Left renal cortex interstitium (tissue), 4 donors: ENCODE measurements around the gene C10orf71. TPM values are rescaled to one million over a fixed set of nuclear protein-coding genes. Genes with fewer than 3 reads are reported as not detected.

Source experiments
- DNase-seq, 4 donors: peaks; one replicate each; pipeline ENCODE4 v3.0.0-alpha.2; 2013; ENCODE audit warnings: low read depth in 4 of 4, low spot score in 2 of 4, missing footprints in 1 of 4
- polyA plus RNA-seq, 4 donors: library from polyadenylated mRNA; unstranded; fragments of 120-200 nt; gene quantifications; one replicate each; pipeline ENCODE4 v1.2.1, GENCODE V29; 2013; ENCODE audit not compliant: insufficient read length in 4 of 4

C10orf71 gene
- polyA plus RNA-seq, 4 donors = 0.07 to 0.34 (median 0.14) TPM

DNA sequence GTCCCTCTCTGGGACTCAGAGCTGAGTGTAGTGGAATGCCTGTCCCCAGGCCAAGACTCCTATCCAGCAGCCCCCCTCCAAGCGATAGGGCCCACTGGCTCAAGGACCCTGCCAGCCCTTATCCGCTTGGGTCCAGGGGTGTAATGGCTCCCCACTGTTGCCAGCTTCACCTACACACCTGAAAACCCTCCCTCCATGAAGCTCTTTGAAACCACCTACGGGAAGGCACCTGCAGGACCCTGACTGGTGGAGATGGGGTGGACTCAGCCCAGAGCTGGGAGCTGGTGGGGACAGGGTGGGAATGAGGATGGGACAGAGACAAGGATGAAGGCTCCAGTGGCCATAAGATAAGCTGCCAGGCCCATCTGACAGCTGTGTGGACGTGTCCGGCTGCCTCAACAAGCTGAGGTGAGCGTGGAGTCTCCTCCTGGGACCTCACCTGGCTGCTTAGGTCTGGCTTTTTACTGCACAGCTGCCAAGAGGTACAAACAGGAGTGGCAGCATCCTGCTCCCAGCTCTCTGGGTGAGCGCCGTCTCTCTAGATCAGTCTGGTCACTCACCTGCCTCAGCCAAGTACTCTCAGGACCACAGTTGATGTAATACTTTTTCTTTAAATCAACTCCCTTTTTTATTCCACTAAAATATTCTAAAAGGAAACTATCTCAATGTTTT is 55.1 kb downstream of the C10orf71 start:
- DNase-seq = no peak

DNA sequence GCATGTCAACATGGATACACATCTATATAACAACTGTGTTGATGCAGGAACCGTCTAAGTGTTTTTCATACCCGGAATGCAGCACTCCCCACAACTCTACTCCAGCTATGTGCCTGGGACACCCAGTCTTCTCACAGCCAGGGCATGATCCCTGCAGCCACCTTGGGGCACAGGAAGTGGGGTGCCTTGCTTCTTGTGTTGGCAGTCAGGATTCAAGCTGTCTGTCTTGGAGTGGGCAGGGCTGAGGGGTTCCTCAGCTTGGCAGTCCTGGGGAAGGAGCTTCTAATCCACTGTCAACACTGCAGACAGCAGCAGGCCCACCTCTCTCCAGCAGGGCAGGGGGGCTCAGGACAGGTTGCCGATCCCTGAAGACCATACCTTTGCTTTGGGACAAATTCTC is 55.6 kb downstream of the C10orf71 start:
- DNase-seq = no peak

DNA sequence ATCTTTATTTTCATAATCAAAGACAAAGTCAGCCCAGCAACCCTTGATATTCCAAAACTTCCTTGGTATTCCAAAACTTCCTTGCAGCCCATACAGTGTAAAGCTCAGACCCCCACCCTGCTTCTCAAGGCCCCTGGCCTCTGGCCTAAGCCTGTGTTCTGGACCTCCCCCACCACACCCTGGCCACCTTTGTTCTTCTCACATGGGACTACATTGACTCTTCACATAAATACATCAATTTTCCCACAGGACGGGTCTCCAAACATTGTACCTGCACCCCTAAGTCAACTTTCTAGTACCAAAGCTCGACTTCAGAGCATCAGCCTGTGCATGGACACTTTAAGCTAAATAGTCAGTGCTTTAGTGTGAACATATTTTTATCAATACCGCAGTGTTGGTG is 56.3 kb downstream of the C10orf71 start:
- DNase-seq = no peak

DNA sequence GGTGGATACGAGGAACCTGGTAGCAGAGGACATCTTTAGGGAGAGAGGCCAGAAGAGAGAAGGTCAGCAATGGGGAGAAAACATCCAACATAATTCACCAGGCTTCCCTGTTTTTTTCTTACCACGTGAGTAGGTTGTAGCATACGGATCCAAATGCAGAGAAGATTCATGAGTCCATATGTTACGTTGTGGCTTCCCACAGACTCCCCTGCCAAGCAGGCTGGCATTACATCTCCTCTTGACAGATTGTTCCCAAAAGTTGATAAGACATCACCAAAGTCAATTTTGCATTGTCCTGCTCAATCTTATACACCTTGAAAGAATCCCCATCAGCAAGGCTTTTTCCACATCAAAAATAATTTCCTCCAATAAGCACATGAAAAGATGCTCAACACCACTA is 57.2 kb downstream of the C10orf71 start:
- no peak for DNase-seq

DNA sequence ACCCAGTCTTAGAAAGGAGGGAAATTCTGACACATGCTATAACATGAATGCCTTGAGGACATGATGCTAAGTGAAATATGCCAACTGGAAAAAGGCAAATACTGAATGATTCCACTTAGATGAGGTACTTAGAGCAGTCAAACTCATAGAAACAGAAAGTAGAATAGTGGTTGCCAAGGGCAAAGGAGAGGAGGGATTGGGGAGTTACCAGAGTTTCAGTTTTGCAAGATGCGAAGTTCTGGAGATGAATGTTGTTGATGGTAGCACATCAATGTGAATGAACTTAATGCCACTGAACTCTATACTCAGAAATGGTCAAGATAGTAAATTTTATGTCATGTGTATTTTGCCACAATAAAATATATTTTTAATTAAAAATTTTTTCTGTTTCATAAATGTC is 58.0 kb downstream of the C10orf71 start:
- DNase-seq = no peak

DNA sequence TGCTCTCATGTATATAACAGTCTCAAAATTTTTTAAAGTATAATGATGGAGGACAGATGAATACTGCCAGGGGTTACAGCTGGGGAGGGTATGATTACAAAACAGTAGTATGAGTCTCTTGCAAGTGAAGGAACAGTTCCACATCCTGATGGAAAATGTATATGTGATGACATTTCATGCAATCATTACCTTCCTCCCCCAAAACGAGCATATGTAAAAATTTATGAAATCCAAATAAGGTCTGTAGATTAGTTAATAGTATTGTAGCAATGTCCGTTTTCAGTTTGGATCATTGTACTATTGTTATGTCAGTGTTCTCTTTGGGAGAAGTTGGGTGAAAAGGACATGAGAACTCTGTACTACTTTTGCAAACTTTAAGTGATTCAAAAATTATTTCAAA is 58.9 kb downstream of the C10orf71 start:
- no peak for DNase-seq

DNA sequence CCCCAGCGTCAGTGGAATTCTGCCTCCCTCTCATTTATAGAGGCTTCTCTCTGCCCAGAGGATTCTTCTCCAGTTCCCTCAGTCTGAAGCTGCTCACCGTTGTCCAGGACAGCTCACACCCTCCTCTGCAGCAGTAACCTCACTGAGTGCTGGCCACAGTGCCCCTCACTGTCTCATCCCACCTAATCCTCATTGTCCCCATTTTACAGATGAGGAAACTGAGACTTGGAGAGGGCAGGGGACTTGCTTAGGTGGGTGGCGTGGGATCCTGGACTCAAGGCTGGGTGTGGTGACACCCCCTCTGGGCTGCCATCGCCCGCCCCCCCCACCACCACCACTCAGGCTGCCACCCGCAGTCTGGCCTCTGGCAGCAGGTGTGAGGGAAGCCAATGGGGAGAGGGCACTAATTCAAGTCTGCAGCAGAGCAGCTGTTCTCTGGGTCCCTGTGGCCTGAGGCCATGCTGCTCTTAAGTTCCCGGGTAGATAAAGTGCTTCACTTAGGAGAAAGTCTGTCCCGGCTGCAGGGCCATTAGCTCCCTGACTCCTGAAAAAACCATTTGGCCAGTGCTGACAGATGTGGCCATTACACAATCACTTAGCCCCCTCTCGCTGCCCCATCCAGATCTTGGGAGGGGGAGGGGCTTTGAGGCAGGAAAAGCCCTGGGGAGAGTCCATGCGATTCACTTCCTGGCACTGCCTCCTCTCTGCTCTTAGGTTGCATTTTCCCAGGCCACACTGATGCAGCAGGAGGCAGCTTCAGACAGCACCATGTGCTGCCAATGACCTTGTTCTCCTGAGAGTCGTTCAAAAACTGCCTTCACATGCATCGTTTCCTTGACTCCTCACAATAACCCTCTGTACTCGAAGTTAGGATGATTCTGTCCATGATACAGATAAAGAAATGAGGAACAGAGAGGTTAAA is 60.6 kb downstream of the C10orf71 start:
- DNase-seq = no peak

DNA sequence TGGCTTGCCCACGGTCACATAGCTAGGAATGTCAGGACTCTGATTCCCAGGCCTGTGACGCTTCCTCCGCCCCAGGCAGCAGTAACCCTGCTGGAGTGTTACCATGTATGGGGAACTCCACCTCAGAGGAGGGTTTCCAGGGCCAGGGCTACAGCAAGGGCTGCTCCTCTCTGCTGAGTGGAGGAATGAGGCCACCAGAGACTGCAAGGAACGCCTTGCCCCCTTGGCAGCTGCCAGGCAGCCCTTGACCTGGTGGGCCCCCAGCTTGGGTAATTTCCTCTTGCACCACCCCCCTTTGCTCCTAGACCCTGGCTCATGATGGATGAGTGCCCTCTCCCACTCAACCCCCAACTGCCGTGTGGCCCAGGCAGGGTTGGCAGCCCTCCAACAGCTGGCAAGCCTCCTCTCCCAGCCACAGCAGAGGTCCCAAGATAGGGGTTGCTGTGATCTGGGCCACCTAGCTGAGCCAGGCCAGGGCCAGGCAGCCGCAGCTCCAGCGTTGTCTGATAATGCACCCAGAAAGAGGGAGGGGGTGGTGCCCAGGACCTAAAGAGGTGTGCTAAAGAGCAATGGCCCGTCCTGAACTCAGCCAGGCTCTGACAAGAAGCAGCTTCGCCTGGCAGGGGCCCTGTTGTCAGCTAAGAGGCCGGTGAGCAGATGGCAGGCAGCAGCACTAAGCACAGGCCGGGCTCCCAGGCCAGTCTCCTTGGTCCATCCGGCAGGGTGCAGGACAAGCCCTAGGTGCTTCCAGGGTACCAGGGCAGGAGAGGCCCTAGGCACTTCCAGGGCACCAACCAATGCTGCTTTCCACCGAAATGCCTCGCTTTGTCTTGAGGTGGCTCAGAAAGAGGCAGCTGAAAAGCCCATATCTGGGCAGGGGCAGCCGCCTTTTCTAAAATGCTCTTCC is 61.6 kb downstream of the C10orf71 start:
- no peak for DNase-seq

DNA sequence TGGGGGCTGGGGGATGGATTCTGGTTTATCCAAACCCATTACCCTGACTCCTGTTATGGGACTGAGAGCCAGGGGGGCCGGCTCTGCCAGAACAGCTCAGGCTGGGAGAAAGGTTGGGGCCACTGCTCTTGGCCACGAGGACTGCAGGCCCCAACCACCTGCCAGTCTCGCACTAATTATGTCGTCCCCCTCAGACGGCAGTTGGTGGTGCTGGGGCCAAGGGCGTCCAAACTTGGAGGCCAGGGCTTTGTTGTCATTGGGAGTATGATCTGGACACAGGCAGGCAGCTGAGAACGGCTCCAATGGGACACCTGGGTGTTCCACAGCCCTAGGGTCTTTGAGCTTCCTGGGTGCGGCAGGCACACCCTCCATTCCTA is 62.2 kb downstream of the C10orf71 start:
- DNase-seq = no peak

DNA sequence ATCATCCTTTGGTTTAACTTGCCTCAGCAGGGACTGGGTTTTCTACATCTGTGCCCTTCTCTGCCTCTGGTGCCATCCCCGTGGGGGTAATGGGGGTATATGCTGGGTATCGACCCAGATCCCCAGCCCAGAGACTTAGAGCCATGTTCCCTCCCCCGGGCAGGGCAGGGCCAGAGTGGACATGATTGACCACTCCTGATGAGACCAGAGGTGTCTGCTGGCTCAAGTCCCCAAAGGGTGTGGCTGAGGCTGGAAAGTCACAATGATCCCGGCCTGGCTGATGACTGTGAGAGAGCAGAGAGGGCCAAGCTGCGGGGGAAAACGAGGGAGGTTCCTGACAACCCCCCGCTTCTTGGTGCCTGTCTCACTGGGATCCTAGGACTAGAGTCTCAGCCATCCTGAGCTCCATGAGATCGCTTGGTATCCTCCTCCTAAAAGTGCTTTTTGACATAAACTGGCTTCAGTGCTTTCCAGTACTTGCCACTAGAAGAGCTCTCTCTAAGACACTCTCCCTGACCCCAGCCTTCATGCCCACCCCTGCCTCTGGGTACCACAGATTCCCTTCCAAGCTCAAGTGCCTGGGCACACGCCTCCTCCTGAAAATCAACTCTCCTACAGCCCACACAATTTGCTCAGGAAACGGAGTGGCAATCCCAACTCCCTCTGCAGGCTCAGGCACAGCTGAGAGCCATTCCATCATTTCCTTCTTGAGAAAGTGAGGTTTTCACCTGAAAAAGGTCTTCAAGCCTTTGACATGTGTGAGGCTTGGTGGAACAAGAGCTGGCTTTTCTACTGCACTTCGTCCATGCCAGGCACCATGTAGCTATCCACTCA is 63.0 kb downstream of the C10orf71 start:
- DNase-seq = no peak

DNA sequence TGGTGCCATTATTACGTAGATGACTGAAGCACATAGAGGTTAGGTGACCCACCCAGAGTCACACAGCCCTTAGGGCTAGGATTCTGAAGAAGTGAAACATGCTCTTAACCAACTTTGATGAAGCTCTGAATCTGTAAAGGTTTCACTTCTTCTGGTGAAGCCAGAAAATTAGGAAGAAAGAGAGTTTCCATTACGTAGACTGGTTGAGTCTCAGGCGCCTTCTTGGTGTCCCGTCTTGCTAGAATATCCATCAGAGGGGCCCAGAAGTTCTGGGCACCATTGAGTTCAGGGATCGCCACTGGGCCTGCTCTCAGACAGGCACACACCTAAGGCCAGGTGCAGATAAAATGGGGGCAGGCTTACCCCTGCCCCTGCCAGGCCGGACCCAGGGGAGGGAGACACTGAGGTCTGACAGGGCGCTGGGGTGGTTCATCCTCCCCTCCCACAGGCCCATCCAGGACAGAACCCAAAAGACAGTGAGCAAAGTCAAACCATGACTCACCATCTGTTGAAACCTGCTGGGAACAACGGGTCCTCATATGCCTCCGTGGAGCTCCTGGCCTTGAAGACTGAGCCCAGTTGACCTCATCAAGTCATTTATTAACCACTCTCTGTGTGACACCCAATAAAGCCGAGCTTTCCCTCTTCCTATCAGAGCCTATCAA is 63.8 kb downstream of the C10orf71 start:
- no peak for DNase-seq

DNA sequence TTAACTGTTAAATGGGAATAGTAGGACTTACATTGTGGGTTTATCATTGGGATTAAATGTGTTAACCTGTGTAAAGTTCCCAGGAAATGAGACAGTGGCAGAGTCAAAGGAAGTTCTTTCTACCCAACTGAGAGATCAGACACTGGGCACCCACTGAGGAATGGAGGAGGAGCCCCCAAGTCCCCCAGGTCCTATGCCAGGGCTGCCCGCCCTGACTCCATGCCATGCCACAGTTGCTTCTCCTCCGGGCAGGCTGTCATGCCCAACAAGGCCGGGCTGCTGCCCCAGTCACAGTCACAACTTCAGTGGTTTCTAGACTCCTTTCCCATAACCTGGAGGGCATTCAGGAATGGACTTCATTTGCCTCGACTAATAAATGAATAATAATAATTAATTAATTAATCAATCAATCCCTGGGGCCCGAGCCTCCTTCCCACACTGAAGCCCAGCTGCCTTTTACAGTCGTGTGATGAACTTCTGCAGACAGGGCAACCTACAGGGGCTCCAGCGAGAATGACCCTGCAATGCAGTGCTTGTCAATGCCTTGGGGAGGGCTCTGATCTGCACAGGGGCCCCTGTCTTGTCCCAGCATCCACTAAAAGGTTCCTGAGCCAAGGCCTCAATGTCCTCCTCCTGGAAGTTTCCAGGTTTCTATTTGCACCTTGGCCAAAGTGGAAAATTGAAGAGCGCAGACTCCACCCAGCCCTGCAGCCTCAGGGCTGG is 64.5 kb downstream of the C10orf71 start:
- no peak for DNase-seq

DNA sequence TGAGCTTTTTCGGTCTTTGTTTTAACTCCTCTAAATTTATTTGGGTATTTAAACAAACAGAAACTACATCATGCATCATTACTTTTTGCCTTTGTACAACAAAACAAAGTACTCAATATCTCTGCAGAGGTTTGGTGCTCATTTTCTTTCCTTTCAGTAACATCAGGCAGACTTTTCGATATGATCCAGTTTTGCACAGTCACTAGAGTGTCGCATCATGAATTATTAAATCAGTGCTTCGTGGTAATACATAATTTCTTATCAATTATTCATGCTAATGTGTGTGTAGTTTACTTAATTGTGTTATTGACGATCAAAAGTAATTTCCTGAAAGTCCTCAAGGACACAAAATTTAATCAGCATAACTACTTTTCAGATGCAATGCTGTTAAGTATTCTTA is 65.1 kb downstream of the C10orf71 start:
- no peak for DNase-seq

DNA sequence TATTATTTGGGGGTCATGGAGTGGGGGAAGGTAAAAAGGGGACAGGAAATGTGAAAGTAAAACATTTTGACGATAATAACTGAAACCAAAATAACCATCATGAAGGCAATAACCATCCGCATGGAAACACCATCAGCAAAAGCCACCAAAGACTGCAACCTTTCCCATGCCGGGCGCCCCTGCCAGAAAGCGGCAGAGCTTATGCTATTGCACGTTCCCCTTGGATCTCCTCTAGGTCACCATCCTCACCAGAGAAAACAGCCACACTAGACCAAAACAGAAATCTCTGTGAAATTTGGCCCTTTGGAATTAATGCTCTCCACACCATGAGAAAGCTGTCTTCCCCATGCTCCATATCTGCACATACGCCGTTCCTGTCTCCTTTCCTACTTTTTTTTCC is 65.8 kb downstream of the C10orf71 start:
- no peak for DNase-seq

DNA sequence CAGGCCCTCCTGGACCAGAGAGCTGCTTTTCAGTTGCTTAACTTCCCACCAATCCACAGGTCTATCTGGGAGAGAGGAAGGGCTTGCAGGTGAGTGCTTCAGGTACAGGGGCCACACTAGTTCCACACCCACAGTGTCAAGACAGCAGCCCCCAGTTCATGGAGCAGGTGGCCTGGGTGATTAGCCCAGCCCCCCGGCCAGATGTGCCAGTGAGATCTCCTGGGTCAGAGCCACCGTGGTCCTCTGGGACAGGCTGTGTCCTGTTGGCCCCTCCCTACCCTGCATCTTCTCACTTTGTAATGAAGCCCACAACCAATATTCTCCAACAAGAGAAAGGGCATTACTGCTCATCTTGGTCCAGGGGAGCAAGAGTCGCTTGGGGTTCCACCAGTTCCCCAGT is 66.3 kb downstream of the C10orf71 start:
- DNase-seq = no peak

DNA sequence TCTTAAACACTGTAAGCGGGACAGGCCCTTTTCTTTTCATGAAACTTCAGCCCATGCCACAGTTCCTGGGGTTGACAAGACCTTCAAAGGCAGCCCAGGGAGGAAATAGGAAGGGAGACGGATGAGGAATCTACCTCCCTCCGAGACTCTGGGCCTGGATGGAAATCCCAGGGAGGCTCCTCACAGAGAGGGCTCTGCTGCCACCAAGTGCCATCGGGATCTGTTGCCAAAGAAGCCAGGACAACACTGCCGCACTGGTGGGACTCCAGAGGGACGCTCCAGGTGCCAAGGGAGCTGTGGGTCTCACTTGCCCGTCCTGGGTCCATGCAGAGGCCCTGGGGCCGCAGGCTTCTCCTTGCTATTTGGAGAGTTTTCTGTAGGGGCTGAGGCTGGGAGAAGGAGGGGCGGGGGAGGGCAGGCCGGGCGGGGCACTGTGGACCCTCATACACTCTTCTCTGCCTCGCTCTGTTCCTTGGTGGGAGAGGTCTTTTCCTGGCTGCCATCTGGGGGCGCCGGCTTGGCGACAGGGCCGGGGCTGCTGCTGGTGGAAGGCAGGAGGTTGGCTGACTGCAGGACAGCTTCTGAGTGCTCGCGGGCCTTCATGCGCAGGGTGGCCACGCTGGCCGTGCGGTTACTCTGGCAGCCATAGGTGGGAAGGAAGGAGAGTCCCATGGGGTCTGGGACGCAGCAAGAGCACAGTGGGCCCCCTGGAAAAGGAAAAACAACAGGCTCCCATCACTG is 66.9 kb downstream of the C10orf71 start:
- DNase-seq = no peak

DNA sequence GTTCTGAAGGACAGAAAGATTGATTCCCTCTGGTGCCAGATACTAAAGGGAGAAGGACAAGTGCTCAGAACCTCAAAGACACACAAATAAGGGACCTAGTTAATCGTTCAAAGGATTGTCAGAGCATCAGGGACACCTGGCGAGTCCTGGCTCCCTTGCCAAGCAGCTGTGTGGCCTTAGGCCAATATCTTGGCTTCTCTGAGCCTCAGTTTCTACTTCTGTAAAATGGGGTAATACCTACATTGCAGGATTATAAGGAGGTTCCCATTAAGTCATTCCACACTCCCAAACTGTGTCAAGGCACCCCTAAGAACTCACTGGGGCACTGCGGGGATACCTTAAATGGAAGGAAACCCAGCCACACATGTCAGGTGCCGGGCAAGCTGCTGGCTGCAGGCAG is 67.5 kb downstream of the C10orf71 start:
- no peak for DNase-seq

DNA sequence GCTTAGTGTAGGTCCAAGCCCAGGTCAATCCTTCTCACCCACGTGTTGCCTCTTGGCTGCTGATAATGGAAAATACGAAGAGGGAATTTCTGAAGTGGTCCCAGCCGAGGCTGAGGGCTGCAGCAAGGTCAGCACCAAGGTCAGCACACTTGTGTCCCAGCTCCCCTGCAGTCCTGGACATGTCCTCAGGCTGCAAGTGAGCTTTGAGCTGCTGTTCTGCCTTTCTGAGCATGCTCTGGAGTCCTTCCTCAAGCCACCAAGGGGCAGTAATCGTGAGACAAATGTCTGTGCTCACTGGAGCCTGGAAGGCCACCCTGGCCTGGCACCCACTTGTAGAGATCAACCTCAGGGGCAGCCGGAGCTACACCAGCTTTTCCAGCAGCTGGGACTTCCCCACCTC is 68.6 kb downstream of the C10orf71 start:
- DNase-seq = no peak
